Mononuclear cell (primary cell): Measurements from ENCODE around the gene CLEC2A. TPM values are rescaled to one million over a fixed set of nuclear protein-coding genes. Genes with fewer than 3 reads are reported as not detected.
A peak's percentile ranks its signal among the peaks of the same experiment; 100 is the strongest.
"Not testable (repeated sequence)": the region's sequence is repeated elsewhere in the genome, so short reads cannot be mapped to it uniquely, and the experiment has no call there.

ENCODE experiments used
- H3K27me3 ChIP-seq: 2 replicates; pipeline ENCODE4 v1.6.0; 2011; ENCODE audit warnings: low read length, control low read depth; ENCODE audit not compliant: insufficient read depth
- H3K4me1 ChIP-seq: 2 replicates; pipeline ENCODE4 v1.5.1; 2011; ENCODE audit warnings: mild to moderate bottlenecking, low read length, control low read depth; ENCODE audit not compliant: insufficient read depth
- H3K4me3 ChIP-seq: 2 replicates; pipeline ENCODE4 v1.5.1; 2011; ENCODE audit warnings: mild to moderate bottlenecking, low read length, moderate library complexity
- H3K9me3 ChIP-seq: 2 replicates; pipeline ENCODE4 v1.5.1; 2011; ENCODE audit warnings: low read depth, mild to moderate bottlenecking, control low read depth, low read length
- total RNA-seq: library from RNA; depleted of rRNA; stranded (reverse); fragments of >200 nt; gene quantifications from one replicate; pipeline ENCODE4 v1.2.3, GENCODE V29; 2012

The CLEC2A gene, protein sequence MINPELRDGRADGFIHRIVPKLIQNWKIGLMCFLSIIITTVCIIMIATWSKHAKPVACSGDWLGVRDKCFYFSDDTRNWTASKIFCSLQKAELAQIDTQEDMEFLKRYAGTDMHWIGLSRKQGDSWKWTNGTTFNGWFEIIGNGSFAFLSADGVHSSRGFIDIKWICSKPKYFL
- not detected for total RNA-seq

DNA sequence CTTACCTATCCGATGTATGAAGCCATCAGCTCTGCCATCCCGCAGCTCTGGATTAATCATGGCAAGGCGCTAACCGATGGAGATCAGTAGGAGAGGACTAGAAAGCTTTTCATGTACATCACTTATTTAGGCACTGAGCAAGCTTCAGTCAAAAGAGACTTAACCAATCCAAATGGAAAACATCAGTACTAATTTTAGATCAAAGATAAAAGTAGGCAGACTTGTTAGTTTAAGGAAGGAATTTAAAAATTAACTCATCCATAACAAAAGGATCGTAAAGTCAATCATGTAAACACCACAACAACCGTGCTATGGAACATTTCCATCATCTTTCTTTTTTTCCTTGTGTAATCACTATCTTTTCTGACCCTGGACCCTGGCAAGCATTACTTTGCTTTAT lies at the start of gene CLEC2A:
Gene CLEC2A (minus strand): TSS at position 101 of the 400 bp plus-strand sequence. CDS start 41 bp downstream, at position 60.
- no peaks in the 10 kb centered on the region for H3K27me3 ChIP-seq
- no peak within 1 kb of the TSS for H3K4me3 ChIP-seq
- no peaks in the 10 kb centered on the region for H3K4me1 ChIP-seq
- H3K9me3 ChIP-seq: no peaks in the 10 kb centered on the region

DNA sequence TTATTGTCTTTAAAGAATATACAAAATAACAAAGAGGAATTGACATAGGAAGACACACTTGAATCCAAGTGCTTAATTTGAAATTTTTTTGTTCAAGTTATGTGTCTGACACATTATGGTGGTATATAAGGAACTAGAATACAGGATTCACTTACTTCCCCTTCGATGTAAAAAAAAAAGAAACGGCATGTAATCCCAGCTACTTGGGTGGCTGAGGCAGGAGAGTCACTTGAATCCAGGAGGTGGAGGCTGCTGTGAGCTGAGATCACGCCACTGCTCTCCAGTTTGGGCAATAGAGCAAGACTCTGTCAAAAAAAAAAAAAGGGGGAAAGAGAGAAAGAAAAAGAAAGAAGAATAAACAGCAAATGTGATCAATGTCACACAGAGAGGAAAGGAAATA lies 48.0 kb upstream of the CLEC2A start:
- no peaks in the 10 kb centered on the region for H3K9me3 ChIP-seq
- H3K4me3 ChIP-seq: no peak overlapping the region
- peaks cover 26% of the 10 kb centered on the region for H3K4me1 ChIP-seq
- H3K27me3 ChIP-seq: no peaks in the 10 kb centered on the region

DNA sequence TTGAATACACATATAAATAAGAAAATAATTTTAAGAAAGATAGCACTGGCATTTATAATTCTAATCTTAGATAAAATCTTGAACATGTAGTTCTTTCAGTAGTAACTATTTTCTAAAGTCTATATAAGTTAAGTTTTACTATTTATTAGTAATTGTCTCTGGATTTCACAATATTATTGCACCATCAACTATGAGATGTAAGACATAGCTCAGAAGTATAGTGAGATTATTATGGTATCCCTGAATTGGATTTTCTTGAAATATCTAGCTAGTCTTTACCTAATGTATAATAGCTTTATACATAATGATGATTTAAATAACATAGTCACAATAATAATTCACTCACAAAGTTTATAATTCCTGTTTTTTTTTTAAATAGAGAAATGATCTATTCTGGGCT lies 45.7 kb upstream of the CLEC2A start:
- Histone ChIP-seq H3K4me1 (peaks cover 44% of the 10 kb centered on the region), H3K9me3 (no peaks in the 10 kb centered on the region), H3K27me3 (no peaks in the 10 kb centered on the region), H3K4me3 (no peak overlapping the region)

DNA sequence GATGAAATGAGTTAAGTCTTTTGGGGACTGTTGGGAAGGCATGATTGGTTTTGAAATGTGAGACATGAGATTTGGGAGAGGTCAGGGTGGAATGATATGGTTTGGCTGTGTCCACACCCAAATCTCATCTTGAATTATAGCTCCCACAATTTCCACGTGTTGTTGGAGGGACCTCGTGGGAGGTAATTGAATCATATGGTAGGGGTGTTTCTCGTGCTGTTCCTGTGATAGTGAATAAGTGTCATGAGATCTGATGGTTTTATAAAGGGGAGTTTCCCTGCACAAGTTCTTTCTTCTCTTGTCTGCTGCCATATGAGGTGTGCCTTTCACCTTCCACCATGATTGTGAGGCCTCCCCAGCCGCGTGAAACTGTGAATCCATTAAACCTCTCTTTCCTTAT lies 44.5 kb upstream of the CLEC2A start:
- H3K9me3 ChIP-seq, H3K4me3 ChIP-seq, H3K27me3 ChIP-seq: not testable (repeated sequence)
- peaks cover 44% of the 10 kb centered on the region for H3K4me1 ChIP-seq

DNA sequence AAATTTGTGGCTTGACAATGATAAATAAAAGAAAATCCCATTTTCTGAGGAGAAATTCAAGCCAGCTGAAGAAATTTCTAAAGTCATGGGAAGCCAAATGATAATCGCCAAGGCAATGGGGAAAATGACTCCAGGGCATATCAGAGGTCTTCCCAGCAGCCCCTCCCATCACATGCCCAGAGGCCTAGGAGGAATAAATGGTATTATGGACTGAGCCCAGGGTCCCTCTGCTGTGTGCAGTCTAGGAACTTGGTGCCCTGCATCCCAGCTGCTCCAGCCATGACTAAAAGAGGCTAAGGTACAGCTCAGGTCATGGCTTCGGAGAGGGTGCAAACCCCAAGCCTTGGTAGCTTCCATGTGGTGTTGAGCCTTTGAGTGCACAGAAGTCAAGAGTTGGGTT lies 43.4 kb upstream of the CLEC2A start:
- Histone ChIP-seq H3K27me3 (no peaks in the 10 kb centered on the region), H3K4me3 (no peak overlapping the region), H3K4me1 (peaks cover 48% of the 10 kb centered on the region), H3K9me3 (no peaks in the 10 kb centered on the region)

DNA sequence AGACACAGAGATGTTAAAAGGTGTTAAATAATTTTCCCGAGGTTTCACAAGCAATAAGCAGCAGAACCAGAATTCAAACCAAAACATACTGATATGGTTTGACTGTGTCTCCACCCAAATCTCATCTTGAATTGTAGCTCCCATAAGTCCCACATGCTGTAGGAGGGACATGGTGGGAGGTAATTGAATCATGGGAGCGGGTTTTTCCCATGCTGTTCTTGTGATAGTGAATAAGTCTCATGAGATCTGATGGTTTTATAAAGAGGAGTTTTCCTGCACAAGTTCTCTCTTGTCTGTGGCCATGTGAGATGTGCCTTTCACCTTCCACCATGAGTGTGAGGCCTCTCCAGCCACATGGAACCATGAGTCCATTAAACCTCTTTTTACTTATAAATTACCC lies 42.6 kb upstream of the CLEC2A start:
- H3K9me3 ChIP-seq, H3K27me3 ChIP-seq, H3K4me3 ChIP-seq: not testable (repeated sequence)
- H3K4me1 ChIP-seq: peaks cover 51% of the 10 kb centered on the region

DNA sequence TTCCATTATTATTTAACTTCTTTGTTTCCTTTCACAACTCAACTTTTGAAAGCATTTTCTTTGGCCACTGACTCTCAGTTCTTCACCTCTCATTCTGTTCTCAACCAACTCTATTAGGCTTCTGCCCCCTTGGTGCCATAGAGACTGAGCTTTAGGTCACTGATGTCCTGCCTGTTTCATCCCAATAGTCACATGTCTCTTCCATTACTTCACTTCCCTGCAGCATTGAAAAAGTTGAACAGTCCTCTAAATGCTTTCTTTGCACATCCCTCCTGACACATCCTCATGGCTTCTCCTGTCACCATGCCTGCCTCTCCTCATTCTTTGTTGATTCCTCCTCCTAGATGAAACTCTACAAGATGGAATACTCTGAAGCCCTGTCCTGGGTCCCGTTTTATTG lies 41.8 kb upstream of the CLEC2A start:
- H3K27me3 ChIP-seq: no peaks in the 10 kb centered on the region
- no peaks in the 10 kb centered on the region for H3K9me3 ChIP-seq
- peak overlapping the region; percentile 52 for H3K4me3 ChIP-seq
- H3K4me1 ChIP-seq: peaks cover 49% of the 10 kb centered on the region

DNA sequence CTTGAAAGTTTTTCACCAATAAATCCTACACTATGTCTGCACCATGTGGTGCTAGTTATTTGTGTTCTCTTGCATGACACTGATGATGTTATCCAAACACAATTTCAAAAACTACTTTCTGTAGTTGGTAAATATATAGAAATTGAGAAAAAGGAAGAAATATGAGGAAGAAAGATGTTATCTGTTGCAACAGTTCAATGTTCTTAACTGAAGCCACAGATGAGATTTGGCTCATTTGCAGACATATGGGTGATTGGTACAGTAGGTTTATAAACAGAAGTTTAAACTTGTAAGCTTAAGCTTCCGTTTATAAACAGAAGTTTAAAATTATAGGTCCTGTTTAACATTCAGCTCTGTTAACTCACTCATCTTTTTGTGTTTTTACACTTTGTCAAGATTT lies 39.0 kb upstream of the CLEC2A start, which contains the start of gene CLEC12A:
Gene CLEC12A (plus strand): TSS at position 229 of the 400 bp plus-strand sequence. CDS start 188 bp downstream, outside the sequence.
- Histone ChIP-seq H3K4me1 (peaks cover 38% of the 10 kb centered on the region), H3K9me3 (no peaks in the 10 kb centered on the region), H3K4me3 (peak within 1 kb of the TSS; percentile 52), H3K27me3 (no peaks in the 10 kb centered on the region)

DNA sequence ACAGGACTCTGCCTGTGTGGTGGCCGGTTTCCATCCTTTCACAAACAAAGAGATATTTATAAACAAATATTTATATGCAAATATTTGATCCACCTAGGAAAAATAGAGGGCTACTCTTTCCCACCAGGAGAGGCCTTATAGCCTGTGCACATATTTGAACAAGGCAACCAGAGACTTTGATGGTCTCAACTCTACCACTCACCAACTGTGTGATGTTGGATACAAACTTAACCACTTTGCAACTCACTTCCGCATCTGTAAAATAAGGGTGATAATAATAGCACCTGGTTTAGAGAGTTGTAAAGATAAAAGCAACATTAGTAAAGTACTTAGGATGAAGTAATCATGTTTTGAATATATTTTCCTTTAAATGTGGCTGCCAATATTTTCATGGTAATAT lies 37.5 kb upstream of the CLEC2A start:
- H3K9me3 ChIP-seq: no peaks in the 10 kb centered on the region
- H3K27me3 ChIP-seq: no peaks in the 10 kb centered on the region
- H3K4me1 ChIP-seq: peaks cover 28% of the 10 kb centered on the region
- no peak overlapping the region for H3K4me3 ChIP-seq

DNA sequence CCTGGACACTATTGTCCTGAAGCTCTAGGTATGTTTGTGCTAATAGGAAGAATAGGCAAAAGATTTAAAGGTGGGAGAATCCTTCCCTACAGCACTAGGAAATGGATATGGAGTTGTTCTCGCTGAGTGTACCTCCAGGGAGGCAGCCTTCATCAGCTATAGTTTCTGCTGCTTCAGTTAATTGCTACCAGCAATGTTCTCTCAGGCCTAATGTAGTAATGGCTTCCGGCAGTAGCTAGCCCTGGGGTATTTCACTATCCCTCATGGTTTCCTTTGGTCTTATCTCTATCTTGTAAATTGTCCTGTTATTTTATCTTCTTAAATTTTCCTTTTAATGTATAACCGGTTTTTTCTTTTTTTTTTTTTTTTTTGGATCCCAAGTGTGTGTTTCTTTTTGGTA lies 29.7 kb upstream of the CLEC2A start:
- Histone ChIP-seq H3K9me3 (no peaks in the 10 kb centered on the region), H3K27me3 (no peaks in the 10 kb centered on the region), H3K4me3 (no peak overlapping the region), H3K4me1 (peaks cover 58% of the 10 kb centered on the region)

DNA sequence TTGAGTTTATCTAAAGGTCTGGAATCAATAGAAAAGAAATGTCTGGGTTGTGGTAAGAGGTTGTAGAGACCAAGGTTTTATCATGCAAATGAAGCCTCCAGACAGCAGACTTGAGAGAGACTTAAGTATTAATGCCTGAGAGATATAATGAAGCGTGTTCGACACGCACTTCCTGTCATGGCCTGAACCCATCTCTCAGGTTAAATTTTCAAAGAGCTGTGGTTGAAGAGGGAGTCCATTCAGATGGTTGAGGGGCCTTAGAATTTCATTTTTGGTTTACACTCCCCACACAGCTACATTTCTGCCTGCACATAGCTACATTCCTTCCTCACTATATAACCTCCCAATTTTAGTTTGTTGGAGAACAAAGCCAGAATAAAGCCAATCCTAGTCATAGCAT lies 28.9 kb upstream of the CLEC2A start:
- Histone ChIP-seq H3K4me3 (no peak overlapping the region), H3K4me1 (peaks cover 58% of the 10 kb centered on the region), H3K9me3 (no peaks in the 10 kb centered on the region), H3K27me3 (no peaks in the 10 kb centered on the region)

DNA sequence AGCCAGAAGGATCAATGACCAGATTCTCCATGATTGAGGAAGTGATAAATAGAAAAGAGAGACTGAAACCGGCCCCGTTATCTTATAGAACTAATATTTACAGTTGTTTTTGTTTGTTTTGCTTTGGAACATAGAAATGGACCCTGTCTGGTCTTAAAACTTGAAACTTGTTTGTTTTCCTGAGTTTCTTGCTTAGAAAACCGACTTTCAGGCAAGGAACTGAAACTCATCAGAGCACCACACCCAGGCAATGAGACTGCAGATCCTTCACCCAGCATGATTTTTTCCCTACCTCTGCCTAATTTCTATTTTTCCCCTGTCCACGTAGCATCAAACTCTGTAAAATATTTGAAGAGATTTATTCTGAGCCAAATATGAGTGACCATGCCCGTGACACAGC lies 28.4 kb upstream of the CLEC2A start:
- Histone ChIP-seq H3K9me3 (no peaks in the 10 kb centered on the region), H3K4me3 (no peak overlapping the region), H3K27me3 (no peaks in the 10 kb centered on the region), H3K4me1 (peaks cover 58% of the 10 kb centered on the region)

DNA sequence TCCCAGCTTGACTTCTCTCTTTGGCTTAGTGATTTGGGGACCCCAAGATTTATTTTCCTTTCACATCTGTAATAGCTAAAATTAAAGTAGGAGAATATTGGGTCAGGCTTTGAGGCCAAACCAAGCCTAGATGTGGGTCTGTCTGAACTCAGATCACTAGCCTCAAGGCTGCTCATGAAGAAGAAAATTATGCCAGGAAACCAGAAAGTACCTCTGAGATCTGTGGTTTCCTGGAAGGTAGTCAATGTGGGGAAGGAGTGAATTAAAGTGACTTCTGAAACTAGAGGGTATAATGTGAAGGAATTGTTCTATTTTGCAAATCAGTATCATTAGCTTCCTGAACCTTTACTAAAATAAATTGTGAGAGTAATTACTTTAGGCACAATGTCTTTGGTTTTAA lies 25.7 kb upstream of the CLEC2A start:
- H3K27me3 ChIP-seq: no peaks in the 10 kb centered on the region
- no peaks in the 10 kb centered on the region for H3K9me3 ChIP-seq
- no peak overlapping the region for H3K4me3 ChIP-seq
- peaks cover 43% of the 10 kb centered on the region for H3K4me1 ChIP-seq

DNA sequence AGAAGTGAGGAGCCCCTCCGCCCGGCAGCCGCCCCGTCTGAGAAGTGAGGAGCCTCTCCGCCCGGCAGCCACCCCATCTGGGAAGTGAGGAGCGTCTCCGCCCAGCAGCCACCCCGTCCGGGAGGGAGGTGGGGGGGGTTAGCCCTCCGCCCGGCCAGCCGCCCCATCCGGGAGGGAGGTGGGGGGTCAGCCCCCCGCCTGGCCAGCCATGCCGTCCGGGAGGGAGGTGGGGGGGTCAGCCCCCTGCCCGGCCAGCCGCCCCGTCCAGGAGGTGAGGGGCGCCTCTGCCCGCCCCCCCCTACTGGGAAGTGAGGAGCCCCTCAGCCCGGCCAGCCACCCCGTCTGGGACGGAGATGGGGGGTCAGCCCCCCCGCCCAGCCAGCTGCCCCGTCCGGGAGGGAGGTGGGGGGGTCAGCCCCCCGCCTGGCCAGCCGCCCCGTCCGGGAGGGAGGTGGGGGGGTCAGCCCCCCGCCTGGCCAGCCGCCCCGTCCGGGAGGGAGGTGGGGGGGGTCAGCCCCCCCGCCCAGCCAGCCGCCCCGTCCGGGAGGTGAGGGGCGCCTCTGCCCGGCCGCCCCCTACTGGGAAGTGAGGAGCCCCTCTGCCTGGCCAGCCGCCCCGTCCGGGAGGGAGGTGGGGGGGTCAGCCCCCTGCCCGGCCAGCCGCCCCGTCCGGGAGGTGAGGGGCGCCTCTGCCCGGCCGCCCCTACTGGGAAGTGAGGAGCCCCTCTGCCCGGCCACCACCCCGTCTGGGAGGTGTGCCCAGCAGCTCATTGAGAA lies 21.0 kb upstream of the CLEC2A start:
- H3K4me3 ChIP-seq, H3K27me3 ChIP-seq, H3K9me3 ChIP-seq: not testable (repeated sequence)
- H3K4me1 ChIP-seq: peaks cover 45% of the 10 kb centered on the region

DNA sequence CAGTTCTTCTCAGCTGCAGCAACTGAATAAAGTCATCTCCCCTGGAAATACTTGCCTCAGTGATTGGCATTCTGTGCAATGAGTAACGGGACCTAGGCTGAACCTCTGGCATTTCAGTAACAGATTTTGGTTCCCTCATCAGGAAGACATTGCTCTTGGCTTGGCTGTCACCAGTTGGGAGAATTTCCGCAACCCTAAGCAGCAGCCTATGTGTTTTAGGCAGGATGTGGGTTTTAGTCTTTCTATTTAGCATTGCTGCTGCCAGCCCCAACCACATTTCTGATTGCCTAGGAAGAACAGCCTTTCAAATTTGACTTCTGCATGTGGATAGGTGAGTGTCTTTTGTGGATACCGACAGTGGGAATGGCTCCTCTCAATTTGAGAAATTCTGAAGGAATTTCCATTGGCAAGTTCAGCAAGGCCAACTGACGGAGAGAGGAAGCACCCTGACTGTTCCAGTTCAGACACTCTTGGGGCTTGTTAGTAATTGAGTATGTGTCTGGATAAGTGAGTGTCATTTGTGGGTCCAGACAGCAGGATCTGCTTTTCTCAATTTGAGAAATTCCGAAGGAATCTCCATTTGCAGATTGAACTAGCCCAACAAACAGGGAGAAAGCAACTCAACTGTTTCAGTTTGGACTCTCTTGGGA lies 19.0 kb upstream of the CLEC2A start:
- no peaks in the 10 kb centered on the region for H3K9me3 ChIP-seq
- no peaks in the 10 kb centered on the region for H3K27me3 ChIP-seq
- H3K4me1 ChIP-seq: peaks cover 54% of the 10 kb centered on the region
- peak overlapping the region; percentile 9 for H3K4me3 ChIP-seq
